GM20000 (cell line): ENCODE results near the gene CNN2.

Experiments used
- DNase-seq: peaks from one replicate; pipeline ENCODE4 v3.0.0; 2012; ENCODE audit warnings: low spot score
- TF ChIP-seq, protein P1 (sequence below): IDR thresholded peaks from 2 replicates; pipeline ENCODE4 v1.5.1; 2012; ENCODE audit warnings: mild to moderate bottlenecking, control low read depth; ENCODE audit errors: extremely low read depth, missing control alignments

The CNN2 gene

DNA sequence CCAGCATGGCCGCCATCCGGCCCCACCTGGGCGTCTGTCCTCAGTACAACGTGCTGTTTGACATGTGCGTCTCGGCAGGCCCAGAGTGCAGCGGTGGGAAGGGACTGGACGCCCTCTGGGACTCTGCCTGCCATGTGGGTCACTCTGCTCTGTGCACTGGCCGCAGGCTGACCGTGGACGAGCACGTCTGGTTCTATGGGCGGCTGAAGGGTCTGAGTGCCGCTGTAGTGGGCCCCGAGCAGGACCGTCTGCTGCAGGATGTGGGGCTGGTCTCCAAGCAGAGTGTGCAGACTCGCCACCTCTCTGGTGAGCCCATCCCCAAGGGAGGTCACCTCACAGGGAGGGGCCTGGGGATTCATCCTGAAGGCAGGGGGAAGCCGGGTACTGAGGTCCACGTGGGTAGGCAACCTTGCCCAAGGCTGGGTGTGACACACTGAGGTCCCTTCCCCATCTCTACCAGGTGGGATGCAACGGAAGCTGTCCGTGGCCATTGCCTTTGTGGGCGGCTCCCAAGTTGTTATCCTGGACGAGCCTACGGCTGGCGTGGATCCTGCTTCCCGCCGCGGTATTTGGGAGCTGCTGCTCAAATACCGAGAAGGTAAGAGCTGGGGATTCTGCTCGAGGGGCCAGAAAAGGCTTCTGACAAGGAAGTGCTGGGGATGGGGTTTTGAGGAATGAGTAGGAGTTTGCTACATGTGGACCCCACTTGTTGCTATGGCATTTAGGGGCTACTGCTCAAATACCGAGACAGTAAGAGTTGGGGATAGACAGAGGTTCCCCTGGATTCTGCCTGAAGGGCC lies 24.8 kb downstream of the CNN2 start:
- TF ChIP-seq, protein P1, sequence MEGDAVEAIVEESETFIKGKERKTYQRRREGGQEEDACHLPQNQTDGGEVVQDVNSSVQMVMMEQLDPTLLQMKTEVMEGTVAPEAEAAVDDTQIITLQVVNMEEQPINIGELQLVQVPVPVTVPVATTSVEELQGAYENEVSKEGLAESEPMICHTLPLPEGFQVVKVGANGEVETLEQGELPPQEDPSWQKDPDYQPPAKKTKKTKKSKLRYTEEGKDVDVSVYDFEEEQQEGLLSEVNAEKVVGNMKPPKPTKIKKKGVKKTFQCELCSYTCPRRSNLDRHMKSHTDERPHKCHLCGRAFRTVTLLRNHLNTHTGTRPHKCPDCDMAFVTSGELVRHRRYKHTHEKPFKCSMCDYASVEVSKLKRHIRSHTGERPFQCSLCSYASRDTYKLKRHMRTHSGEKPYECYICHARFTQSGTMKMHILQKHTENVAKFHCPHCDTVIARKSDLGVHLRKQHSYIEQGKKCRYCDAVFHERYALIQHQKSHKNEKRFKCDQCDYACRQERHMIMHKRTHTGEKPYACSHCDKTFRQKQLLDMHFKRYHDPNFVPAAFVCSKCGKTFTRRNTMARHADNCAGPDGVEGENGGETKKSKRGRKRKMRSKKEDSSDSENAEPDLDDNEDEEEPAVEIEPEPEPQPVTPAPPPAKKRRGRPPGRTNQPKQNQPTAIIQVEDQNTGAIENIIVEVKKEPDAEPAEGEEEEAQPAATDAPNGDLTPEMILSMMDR, result no peak
- no peak for DNase-seq

DNA sequence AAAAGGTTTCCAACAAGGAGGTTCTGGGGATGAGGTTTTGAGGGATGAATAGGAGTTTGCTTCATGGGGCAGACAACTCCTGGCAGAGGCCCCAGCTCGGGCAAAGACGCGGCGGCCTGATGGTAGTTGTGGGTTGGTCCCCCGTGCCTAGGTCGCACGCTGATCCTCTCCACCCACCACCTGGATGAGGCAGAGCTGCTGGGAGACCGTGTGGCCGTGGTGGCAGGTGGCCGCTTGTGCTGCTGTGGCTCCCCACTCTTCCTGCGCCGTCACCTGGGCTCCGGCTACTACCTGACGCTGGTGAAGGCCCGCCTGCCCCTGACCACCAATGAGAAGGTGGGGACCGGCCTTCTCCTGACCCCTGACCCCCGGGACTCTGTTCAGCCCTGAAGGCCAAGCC lies 25.4 kb downstream of the CNN2 start:
- DNase-seq, result no peak
- TF ChIP-seq, protein P1, result no peak

DNA sequence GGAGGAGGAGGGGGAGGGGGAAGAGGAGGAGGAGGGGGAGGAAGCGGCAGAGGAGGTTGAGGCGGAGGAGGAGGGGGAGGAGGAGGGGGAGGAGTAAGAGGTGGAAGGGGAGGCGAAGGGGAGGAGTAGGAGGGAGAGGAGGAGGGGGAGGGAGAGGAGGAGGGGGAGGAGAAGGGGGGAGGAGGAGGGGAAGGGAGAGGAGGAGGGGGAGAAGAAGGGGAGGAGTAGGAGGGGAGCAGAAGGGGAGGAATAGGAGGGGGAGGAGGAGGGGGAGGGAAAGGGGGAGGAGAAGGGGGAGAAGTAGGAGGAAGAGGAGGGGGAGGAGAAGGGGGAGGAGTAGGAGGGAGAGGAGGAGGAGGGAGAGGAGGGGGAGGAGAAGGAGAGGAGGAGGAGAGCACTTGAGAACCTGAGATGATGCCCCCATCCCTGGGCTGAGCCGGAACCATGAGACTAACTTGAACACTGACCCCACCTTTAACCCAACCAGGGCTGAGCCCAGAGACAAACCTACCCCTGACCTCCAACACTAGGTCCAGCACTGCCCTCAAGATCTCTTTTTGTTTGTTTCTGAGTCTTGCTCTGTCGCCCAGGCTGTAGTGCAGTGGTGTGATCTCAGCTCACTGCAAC lies 26.1 kb downstream of the CNN2 start:
- DNase-seq, result no peak
- TF ChIP-seq, protein P1, result no peak

DNA sequence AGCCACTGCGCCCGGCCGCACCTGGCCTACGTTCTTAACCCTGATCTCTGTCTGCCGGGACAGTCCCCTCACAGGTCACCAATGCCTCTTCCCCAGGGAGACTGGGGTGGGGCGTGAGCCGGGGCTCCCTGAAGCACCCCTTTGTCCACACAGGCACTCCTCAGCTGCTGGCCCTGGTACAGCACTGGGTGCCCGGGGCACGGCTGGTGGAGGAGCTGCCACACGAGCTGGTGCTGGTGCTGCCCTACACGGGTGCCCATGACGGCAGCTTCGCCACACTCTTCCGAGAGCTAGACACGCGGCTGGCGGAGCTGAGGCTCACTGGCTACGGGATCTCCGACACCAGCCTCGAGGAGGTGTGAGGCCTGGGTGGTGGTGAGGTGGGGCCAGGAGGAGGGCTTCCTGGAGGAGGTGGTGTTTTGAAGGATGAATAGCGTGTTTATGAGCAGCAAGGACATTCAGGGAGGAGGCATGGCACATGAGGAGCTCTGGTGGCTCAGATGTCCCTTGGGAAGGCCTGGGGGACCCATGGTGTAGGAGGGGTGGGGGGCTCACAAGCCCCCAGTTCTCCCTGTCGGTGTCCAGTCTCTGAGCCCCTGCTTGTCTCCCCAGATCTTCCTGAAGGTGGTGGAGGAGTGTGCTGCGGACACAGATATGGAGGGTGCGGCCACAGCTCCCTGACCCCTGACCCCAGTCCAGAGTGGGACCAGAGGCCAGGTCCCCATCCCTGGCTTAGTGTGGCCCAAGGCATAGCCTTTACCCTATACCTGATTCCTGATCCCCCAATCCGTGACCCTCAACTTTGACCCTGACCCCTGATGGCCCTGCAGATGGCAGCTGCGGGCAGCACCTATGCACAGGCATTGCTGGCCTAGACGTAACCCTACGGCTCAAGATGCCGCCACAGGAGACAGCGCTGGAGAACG lies 27.0 kb downstream of the CNN2 start:
- TF ChIP-seq, protein P1, result no peak
- no peak for DNase-seq

DNA sequence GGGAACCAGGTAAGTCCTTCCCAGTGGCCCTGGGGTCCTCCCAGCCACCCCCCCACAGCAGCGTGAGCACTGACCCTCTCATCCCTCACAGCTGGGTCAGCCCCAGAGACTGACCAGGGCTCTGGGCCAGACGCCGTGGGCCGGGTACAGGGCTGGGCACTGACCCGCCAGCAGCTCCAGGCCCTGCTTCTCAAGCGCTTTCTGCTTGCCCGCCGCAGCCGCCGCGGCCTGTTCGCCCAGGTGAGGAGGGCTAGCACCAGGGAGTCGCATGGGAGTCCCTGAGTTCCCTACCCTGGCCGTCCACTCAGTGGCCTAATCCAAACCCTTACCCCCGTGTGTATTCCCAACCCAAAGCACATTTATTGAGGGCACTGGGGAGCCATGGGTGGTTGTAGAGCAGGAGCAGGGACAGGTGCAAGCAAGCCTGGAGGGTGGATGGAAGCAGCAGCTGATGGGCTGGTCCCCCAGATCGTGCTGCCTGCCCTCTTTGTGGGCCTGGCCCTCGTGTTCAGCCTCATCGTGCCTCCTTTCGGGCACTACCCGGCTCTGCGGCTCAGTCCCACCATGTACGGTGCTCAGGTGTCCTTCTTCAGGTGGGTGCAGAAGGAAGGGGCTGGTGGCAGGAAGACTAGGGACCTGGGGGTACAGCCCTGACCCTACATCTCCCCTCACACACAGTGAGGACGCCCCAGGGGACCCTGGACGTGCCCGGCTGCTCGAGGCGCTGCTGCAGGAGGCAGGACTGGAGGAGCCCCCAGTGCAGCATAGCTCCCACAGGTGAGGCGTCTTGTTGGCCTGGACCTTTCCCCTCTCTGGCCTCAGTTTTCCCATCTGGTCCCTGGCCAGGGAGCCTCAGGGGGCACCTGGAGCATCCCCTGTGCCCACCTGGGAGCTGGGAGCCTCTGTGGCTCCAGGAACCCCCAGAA lies 28.0 kb downstream of the CNN2 start:
- TF ChIP-seq, protein P1, result no peak
- no peak for DNase-seq

DNA sequence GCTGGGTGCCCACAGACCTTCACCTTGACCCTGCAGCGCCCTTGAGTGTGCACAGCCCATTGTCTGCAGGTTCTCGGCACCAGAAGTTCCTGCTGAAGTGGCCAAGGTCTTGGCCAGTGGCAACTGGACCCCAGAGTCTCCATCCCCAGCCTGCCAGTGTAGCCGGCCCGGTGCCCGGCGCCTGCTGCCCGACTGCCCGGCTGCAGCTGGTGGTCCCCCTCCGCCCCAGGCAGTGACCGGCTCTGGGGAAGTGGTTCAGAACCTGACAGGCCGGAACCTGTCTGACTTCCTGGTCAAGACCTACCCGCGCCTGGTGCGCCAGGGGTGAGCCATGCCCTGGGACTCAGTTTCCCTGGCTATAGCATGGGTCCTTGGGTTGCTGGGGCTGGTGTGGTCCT lies 28.6 kb downstream of the CNN2 start:
- no peak for DNase-seq
- TF ChIP-seq, protein P1, result no peak
